T-helper 1 cell treated with Interleukin-12 subunit alpha and Interleukin-12 subunit beta and Interleukin-4 antibody, amounts not matched to agents 30 ng/mL and 1 ng/mL, for 36 hours (primary cell): ENCODE measurements around the gene USP16. TPM values are rescaled to one million over a fixed set of nuclear protein-coding genes. Genes with fewer than 3 reads are reported as not detected.
"Not testable (repeated sequence)": the region's sequence is repeated elsewhere in the genome, so short reads cannot be mapped to it uniquely, and the experiment has no call there.

Experiments
- intact Hi-C: fragments of 100-400 bp; cut with micrococcal nuclease; formaldehyde crosslinking; loops from one replicate; pipeline ENCODE4 v1.15.1; 2024
- total RNA-seq: library from RNA; stranded (reverse); gene quantifications from 2 replicates; pipeline ENCODE4 v1.2.3, GENCODE V29; 2022

Gene USP16
- 41.9 and 45.0 TPM in 2 replicates for total RNA-seq

DNA sequence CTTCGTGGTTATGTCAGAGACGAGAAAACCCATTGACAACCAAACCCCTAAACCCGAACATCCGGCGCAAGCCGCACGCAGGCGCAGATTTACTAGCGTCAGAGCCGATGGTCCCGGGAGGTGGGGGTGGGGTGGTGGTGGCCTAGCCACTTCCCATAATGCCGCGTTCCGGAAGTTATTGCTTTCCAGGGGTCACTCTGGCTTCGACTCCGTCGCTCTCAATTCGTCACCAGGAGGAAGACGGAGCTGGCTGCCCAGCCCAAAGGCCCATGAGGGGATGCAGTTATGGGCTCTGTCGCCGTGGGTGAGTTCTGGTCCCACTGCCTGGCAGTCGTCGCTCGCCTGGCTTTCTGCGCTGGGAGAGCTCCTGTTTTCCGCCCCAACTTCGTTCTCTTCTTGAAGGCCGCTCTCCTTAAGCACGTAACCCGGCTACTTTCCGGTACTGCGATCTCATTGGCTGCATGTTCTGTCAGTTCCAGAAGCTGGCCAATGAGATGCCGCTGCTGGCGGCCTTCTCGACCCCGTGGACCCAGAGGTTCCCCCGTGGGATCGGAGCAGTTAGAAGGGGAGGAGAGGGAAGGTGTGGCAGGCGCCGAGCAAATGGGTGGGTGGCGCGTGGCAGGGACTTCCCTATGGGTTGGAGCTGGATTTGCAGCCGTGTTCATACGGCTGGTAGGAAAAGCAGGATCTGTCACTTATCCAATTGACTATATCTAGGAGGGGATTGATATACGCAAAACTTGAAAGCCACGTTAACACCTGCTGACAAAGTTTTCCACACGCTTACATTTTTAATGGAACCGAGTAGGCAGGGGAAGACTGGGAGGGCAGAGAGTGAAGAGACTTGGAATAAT, at the start of gene USP16:
TSS of gene USP16 (plus strand) at position 195 of the 854 bp plus-strand sequence. CDS start 3,246 bp downstream, outside the sequence.
- intact Hi-C loops = loop anchor here (1.0 to 2.0 kb wide), 6 partner anchors 22 to 275 kb away; partner anchors contain the start of gene CCT8

DNA sequence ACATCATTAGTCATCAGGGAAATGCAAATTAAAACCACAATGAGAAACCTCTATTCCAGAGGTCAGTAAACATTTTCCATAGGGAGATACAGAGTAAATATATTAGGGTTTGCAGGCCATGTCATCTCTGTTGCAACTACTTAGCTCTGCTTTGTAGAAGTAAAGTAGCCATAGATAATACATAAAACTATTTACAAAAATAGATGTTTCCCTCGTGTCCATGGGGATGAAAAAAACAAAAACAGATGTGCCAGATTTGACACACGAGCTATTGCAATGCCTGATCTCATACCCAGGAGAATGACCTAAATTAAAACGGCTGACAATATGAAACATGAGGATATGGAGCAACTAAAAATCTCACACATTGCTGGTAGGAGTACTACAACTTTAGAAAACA, 49.1 kb upstream of the USP16 start:
- intact Hi-C loops = no loop called here

DNA sequence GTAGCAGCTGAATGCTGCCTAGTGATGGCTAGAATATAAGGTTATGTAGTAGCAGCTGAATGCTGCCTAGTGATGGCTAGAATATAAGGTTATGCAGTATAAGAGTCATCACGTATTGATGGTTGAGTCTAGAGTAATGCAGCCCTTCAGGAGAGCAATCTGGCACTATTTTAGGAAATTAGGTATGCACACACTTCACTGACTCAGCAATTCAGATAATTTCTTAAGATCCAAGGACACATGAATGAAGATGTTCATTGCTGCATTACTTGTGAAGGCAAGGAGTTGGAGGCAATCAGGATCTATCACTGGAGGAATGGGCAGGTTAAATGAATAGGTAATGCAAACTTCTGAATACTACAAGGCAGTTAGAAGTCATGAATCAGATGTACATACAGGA, 45.4 kb upstream of the USP16 start:
- intact Hi-C loops = no loop called here

DNA sequence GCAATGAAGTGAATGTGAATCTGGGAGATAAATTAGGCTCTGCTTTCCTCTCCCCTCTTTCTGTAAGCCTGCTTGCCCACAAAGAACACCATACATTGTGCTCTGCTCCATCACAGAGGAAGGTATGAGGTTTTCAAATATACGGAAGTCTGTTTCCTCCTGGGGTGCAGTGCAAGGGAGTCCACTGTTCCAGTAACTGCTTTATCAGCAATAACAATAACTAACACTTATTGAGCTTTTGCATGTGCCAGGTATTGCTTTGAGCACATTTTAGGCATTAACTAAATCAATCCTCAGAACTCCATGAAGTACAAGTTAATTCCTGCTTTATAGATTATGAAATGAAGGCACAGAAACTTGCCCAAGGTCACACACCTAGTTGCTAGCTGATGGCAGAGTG, 41.8 kb upstream of the USP16 start:
- intact Hi-C loops = no loop called here

DNA sequence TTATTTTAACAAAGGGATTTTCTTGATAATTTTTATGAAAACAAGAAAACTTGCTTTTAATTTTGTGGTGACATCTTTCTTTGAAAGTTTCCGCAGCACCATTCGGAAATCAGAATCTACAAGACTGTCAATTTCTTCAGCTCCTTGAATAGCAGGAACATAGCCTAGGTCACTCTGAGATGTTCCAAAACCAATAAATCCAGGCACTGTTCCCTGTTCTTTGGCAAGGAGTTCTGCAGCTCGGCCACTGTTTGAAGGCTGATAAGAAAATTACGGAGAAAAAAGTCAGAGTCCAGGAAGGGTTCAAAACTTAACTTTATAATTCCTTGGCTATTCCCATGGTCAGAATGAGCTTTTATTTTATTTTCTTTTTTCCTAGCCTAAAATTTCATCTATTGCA, 37.8 kb upstream of the USP16 start:
- intact Hi-C loops = no loop called here

DNA sequence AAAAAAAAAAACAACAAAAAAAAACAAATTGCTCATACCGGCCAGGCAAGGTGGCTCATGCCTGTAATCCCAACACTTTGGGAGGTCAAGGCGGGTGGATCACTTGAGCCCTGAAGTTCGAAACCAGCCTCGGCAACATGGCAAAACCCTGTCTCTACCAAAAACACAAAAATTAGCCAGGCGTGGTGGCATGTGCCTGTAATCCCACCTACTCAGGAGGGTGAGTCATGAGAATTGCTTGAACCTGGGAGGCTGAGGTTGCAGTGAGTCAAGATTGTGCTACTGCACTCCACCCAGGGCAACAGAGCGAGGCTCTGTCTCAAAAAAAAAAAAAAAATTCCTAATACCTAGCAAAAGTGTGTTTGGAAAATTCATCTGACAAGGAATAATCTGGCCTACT, 36.3 kb upstream of the USP16 start:
- intact Hi-C loops = not testable (repeated sequence)

DNA sequence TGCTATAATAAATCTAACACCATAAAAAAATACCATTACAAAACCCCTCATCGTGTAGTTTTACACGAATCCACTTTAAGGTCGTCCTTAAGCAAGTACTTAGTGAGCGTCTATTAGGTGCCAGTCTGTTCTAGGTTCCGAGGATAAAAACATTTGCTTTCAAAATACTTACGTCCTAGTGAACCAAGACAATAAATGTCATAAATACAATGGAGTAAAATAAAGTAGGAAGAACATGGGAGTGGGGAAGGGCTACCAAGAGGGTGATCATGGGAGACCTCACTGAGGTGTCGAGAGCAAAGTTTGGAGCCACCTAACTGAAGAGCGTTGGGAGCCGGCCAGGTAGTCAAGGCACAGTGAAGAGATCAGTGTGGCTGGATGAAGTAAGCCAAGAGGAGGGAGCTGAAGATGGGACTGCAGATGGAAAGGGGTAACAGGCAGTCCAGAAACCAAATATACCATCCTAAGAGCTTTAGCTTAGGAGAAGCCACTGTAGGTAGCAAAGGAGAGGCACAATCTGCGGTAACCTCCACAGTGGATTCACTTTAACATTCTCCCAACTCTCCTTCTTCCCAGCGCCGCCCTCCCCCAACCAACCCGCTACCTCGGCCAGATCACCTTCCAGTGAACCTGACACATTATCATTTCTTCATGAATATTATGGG, 32.5 kb upstream of the USP16 start:
- intact Hi-C loops = loop anchor here (1.0 to 5.0 kb wide), 6 partner anchors 27 to 380 kb away; partner anchors contain the start of genes CCT8 and RWDD2B

DNA sequence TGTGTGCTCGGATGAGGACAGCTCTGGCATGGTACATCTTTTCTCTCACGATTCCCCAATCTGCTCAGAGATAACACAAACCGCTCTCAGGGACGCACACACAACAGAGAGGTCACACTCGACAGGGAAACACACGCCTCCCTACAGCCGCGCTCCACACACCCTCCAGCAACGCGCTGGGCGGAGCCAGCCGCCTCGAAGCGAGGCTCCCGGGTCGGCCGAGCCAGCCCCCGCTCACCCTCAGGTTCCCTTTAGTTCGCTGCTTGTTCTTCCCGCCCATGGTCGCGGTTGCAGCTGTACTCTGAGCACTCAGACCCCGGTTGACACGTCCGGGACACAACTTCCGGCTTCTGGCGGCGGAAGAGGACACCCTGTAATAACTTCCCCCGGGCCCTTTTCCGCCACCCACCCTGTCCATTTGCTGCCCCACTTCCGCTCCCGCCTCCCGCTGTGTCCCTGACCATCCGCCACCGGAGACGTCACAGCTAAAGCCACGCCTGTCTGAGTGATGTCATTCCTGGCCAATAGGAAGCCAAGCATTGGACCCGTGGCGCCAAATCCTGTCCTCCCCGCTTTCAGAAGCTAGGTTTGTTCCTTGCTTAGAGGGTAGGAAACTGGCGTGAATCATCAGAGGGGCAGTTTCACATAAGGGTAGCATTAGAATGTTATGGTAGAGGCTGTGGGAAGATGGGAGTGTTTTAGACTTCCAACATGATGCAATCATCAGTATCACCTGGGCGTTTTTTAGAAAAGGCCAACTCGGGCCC, 31.8 kb upstream of the USP16 start, which contains the start of gene LTN1:
TSS of gene LTN1 (minus strand) at position 352 of the 767 bp plus-strand sequence. CDS start at position 280, 72 bp downstream.
- intact Hi-C loops = loop anchor here (1.0 to 5.0 kb wide), 9 partner anchors 10 to 380 kb away; partner anchors contain the start of genes CCT8, RWDD2B and USP16

DNA sequence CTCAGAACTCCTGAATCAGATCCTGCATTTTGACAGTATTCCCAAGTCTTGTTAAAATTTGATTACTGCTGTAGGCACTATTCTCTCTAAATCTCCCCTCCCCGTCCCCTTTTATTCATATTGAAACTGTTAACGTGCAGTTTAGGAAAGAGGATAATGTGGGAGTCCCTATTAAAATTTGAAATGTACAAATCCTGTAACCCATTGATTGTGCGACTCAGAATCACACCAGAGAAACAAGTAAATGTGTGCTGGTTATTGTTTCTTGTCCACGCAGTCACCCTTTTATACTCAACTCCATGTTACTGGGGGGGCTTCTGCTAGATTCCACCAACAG, 31.2 kb upstream of the USP16 start:
- intact Hi-C loops = loop anchor here (1.0 to 5.0 kb wide), 5 partner anchors 9 to 379 kb away; partner anchors contain the start of gene USP16

DNA sequence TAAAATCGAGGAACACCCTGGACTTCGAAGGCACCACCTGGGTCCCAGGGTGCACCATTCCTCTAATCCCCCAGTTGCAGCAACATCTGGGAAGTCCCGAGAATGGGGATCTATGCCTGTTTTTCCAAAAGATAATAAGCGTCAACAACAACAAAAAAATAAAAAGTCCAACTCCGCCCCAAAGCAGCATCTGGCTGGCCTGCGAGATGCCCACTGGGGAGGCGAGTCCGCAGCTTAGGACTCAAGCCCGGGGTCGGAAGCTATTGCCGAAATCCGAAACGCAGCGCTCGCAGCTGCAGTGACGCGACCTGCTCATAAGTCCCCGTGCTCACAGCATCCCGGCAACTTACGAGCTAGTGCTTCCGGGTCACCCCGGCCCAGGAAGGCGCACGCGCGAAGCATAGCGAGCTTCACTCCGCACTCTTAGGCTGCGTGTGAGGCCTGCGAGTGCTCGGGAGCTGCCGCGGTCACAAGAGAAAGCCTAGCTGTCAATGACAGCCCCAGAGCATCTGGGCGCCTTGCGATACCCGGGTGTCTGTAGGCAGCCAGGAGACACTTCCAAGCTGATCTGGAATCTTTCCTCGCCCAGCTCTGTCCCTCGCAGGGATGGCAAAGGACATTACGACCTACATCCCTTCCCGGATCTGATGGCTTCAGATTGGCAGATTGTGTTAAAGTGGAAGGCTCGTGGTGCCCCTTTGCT, 21.9 kb upstream of the USP16 start:
- intact Hi-C loops = loop anchor here (1.0 kb wide), 6 partner anchors 9 to 296 kb away; partner anchors contain the start of genes BACH1, CCT8, RWDD2B and USP16

DNA sequence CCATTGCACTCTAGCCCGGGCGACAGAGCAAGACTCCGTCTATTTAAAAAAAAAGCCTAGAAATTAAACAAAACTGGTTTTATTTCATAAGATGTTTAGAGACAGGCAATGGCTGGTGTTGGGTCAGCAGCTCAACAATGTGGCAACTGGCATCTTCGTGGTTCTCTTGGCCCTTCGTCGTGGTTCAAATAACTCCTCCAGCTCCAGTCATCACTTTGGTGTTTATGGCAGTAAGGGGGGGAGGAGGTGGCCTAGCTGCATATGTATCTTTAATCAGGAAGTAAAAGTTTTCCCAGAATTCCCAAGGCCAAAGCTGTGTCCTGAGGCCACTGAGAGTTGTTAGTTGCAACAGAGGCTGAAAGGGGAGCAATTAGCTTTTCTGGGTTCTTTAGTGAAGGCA, 18.8 kb upstream of the USP16 start:
- intact Hi-C loops = no loop called here

DNA sequence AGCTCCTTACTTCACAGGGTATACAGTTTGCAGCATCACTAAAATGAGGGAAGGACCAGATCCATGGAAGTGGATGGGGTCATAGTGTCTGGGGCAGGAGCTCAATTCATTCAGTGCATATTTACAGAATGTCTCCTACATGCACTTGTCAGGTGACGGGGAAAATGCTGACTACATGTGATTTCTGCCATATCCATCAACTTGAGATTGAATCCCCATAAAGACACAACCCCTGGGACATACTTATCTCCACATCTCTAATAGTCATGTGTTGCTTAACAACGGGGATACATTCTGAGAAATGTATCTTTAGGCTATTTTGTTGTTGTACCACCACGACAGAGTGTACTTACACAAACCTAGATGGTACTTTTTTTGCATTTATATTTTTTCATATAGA, 17.3 kb upstream of the USP16 start:
- intact Hi-C loops = no loop called here

DNA sequence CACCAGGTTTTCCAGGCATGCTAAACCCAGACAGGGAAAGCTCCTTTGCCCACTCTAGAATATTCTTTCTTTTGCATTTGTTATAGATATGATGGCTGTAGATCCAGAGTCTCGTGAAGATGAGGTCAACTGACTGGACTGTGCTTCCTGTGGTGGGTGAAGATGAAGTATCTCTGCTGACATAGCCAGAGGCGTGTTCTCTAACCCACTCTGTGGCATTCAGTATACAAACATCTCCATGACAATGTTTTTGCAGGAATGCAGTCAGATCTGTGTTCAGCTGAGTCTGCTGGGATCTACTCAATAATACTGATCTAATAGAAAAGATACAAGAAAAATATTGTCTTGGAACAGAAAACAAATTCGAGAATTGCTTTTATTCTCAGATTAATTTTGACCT, 16.7 kb upstream of the USP16 start:
- intact Hi-C loops = no loop called here

DNA sequence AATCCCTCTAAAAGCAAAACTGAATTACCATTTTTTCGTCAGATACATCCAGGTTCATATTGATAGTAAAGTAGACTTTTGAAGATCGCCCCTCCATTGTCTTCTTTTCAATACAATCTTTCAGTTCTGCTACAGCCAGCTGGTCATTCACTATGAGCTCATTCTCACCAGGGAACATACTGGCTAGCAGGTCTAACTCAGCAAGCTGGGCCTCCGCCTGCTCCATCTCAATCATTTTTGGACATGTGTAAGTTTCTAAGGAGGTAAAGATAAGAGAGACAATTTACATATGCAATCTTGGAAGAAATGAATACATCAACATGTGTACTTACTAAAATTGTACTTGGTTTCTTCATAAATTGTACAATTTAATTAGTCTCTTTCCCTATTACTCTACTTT, 16.1 kb upstream of the USP16 start:
- intact Hi-C loops = no loop called here

DNA sequence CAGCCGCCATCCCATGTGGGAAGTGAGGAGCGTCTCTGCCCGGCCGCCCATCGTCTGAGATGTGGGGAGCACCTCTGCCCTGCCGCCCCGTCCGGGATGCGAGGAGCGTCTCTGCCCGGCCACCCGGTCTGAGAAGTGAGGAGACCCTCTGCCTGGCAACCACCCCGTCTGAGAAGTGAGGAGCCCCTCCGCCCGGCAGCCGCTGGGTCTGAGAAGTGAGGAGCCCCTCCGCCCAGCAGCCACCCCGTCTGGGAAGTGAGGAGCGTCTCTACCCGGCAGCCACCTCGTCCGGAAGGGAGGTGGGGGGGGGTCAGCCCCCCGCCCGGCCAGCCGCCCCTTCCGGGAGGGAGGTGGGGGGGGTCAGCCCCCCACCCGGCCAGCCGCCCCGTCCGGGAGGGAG, 13.2 kb upstream of the USP16 start:
- intact Hi-C loops = not testable (repeated sequence)

DNA sequence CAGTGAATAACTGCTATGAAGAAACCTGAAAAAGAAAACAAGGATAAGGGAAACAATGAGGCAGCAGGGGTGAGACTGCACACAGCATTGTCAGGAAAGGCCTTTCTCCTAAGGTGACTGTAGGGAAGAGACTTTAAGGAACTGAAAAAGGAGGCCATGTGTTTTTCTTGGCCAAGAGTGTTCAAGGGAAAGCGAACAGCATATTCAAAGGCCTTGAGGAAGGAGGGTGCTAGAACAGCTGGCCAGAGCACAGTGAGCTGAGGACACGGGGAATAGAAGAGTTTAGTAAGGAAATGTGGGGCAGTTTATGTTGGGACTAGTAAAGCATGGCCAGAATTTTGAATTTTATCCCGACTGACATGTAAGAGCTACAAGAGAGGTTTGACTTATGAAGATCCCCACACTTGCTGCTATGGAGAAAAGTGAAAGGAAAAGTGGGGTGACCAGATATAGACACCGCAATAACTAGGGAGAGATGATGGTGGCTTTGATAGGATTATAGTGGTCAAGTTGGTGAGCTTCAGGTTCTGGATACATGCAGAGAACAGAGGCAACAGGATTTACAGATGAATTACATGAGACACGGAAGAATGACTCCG, 6.7 kb upstream of the USP16 start:
- intact Hi-C loops = no loop called here

DNA sequence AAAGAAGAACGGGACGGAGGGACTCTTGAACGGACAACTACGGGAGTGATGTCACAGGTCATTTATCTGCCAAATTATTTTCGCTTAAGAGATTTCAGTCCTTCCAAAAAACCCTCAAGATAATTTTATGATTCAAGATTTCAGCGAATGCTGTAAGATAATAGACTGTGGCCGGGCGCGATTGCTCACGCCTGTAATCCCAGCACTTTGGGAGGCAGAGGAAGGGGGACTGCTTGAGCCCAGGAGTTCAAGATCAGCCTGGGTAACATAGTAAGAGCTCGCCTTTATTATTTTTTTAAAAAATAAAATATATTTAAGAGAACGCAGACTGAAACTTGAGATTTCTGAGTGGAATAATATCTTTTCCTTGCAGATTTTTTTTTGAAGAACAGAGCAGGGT, 5.9 kb upstream of the USP16 start:
- intact Hi-C loops = no loop called here

DNA sequence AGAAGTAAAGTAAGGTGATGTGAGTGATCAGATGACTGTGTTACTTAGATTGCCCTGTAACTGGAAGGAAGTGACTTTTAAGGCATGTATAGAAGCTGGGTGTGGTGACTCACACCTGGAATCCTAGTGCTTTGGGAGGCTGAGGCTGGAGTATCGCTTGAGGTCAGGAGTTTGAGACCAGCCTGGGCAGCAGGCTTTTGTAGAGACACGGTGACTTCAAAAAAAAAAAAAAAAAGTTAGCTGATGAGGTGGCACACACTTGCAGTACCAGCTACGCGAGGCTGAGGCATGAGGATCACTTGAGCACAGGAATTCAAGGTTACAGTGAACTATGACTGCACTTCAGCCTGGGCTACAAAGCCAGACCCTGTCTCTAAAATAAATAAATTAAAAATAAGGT, 2.3 kb upstream of the USP16 start:
- intact Hi-C loops = no loop called here

DNA sequence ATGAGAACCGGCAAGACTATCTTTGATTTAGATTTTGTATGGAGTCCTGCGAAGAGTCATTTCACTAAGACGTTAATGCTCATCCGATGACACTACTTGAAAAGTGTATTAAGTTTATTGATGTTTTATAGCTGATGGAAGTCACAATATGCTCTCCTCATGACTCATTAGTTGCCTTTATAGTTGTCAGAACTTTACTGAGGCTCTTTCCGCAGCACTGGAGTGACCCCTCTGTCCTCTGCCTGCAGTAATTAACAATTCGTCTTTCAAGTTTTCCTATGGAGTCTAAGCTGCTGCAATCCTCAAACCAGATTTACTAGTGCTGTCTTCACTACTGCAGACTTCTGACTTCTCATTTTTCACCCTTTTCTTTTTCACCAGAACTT, 853 bp downstream of the USP16 start:
- intact Hi-C loops = loop anchor here (2.0 kb wide), 1 partner anchor 189 kb away; no protein-coding TSS in a partner anchor

DNA sequence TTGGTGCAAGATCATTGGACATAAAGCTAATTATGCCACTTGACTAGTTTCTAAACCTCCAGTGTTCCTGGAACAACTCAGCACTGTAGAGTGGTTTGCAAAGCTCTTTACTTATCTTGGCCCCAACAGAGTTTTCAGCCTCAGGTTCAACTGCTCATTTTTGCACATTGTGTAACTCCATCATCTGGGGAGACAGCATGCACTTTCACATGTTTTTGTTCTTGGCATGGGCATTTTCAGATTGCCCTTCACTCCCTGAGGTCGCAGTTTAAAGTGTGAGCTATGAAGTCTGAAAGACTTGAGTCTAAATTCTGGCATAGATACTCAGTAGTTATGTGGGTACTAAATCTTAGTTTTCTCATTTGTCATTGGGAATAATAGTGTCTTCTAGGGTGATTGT, 5.1 kb downstream of the USP16 start:
- intact Hi-C loops = no loop called here
